ENCODE results near the gene SNRNP70. TPM values are rescaled to one million over a fixed set of nuclear protein-coding genes. Genes with fewer than 3 reads are reported as not detected.

SNRNP70 gene
- total and polyA plus RNA-seq, 2 donors: 142 to 419 TPM

Other genes with a start within 250 kb of the SNRNP70 start
- 9.9 TPM for gene HSD17B14, start 249.0 kb upstream of the SNRNP70 start, total RNA-seq
- gene HSD17B14, start 249.0 kb upstream of the SNRNP70 start, polyA plus RNA-seq: 20.4 TPM
- 4.1 TPM for gene PLEKHA4, start 216.8 kb upstream of the SNRNP70 start, total RNA-seq
- gene PLEKHA4, start 216.8 kb upstream of the SNRNP70 start, polyA plus RNA-seq: 17.3 TPM
- 12.1 TPM for gene PPP1R15A, start 213.0 kb upstream of the SNRNP70 start, total RNA-seq
- 40.0 TPM for gene PPP1R15A, start 213.0 kb upstream of the SNRNP70 start, polyA plus RNA-seq
- not detected for gene TULP2, start 186.7 kb upstream of the SNRNP70 start, total RNA-seq
- 0.02 TPM for gene TULP2, start 186.7 kb upstream of the SNRNP70 start, polyA plus RNA-seq
- 42.3 TPM for gene NUCB1, start 185.1 kb upstream of the SNRNP70 start, total RNA-seq
- 119 TPM for gene NUCB1, start 185.1 kb upstream of the SNRNP70 start, polyA plus RNA-seq
- gene DHDH, start 151.8 kb upstream of the SNRNP70 start, total RNA-seq: 0.28 TPM
- gene DHDH, start 151.8 kb upstream of the SNRNP70 start, polyA plus RNA-seq: 1.0 TPM
- 62.6 TPM for gene BAX, start 130.6 kb upstream of the SNRNP70 start, total RNA-seq
- gene BAX, start 130.6 kb upstream of the SNRNP70 start, polyA plus RNA-seq: 126 TPM
- 1,031 TPM for gene FTL, start 120.1 kb upstream of the SNRNP70 start, total RNA-seq
- 8,316 TPM for gene FTL, start 120.1 kb upstream of the SNRNP70 start, polyA plus RNA-seq
- 14.0 TPM for gene GYS1, start 92.1 kb upstream of the SNRNP70 start, total RNA-seq
- 22.2 TPM for gene GYS1, start 92.1 kb upstream of the SNRNP70 start, polyA plus RNA-seq
- gene RUVBL2, start 91.6 kb upstream of the SNRNP70 start, total RNA-seq: 107 TPM
- 52.0 TPM for gene RUVBL2, start 91.6 kb upstream of the SNRNP70 start, polyA plus RNA-seq
- not detected for gene LHB, start 68.4 kb upstream of the SNRNP70 start, total RNA-seq
- 1.2 TPM for gene LHB, start 68.4 kb upstream of the SNRNP70 start, polyA plus RNA-seq
- 0.14 TPM for gene CGB3, start 61.1 kb upstream of the SNRNP70 start, total RNA-seq
- gene CGB3, start 61.1 kb upstream of the SNRNP70 start, polyA plus RNA-seq: 0.37 TPM
- not detected for gene CGB2, start 53.6 kb upstream of the SNRNP70 start, total RNA-seq
- 0.11 TPM for gene CGB2, start 53.6 kb upstream of the SNRNP70 start, polyA plus RNA-seq
- not detected for gene CGB1, start 48.6 kb upstream of the SNRNP70 start, total RNA-seq
- not detected for gene CGB1, start 48.6 kb upstream of the SNRNP70 start, polyA plus RNA-seq
- gene CGB5, start 41.6 kb upstream of the SNRNP70 start, total RNA-seq: 0.19 TPM
- 0.98 TPM for gene CGB5, start 41.6 kb upstream of the SNRNP70 start, polyA plus RNA-seq
- 0.14 TPM for gene CGB8, start 36.3 kb upstream of the SNRNP70 start, total RNA-seq
- gene CGB8, start 36.3 kb upstream of the SNRNP70 start, polyA plus RNA-seq: 0.27 TPM
- 0.33 TPM for gene CGB7, start 27.7 kb upstream of the SNRNP70 start, total RNA-seq
- 6.7 TPM for gene CGB7, start 27.7 kb upstream of the SNRNP70 start, polyA plus RNA-seq
- gene NTF4, start 20.6 kb upstream of the SNRNP70 start, total RNA-seq: 6.7 TPM
- 30.1 TPM for gene NTF4, start 20.6 kb upstream of the SNRNP70 start, polyA plus RNA-seq
- not detected for gene KCNA7, start 12.8 kb upstream of the SNRNP70 start, total RNA-seq
- 0.05 TPM for gene KCNA7, start 12.8 kb upstream of the SNRNP70 start, polyA plus RNA-seq
- gene LIN7B, start 28.9 kb downstream of the SNRNP70 start, total RNA-seq: 3.5 TPM
- gene LIN7B, start 28.9 kb downstream of the SNRNP70 start, polyA plus RNA-seq: 9.0 TPM
- gene C19orf73, start 33.7 kb downstream of the SNRNP70 start, total RNA-seq: 2.7 TPM
- 4.0 TPM for gene C19orf73, start 33.7 kb downstream of the SNRNP70 start, polyA plus RNA-seq
- 7.0 TPM for gene PPFIA3, start 34.1 kb downstream of the SNRNP70 start, total RNA-seq
- gene PPFIA3, start 34.1 kb downstream of the SNRNP70 start, polyA plus RNA-seq: 14.1 TPM
- gene HRC, start 69.9 kb downstream of the SNRNP70 start, total RNA-seq: 1.3 TPM
- gene HRC, start 69.9 kb downstream of the SNRNP70 start, polyA plus RNA-seq: 1.1 TPM
- gene TRPM4, start 72.3 kb downstream of the SNRNP70 start, total RNA-seq: 3.7 TPM
- gene TRPM4, start 72.3 kb downstream of the SNRNP70 start, polyA plus RNA-seq: 7.6 TPM
- gene SLC6A16, start 239.7 kb downstream of the SNRNP70 start, total RNA-seq: 0.76 TPM
- gene SLC6A16, start 239.7 kb downstream of the SNRNP70 start, polyA plus RNA-seq: 2.5 TPM
- gene CD37, start 250.0 kb downstream of the SNRNP70 start, total RNA-seq: 31.6 TPM
- gene CD37, start 250.0 kb downstream of the SNRNP70 start, polyA plus RNA-seq: 78.4 TPM